ENCODE results near the gene ANAPC4. TPM values are rescaled to one million over a fixed set of nuclear protein-coding genes. Genes with fewer than 3 reads are reported as not detected.

Gene ANAPC4
- total and polyA plus RNA-seq, 2 donors (not counting 3 experiments of a cell fraction or from before 2014, with no cell fraction given) = 7.6 to 32.1 TPM

DNA sequence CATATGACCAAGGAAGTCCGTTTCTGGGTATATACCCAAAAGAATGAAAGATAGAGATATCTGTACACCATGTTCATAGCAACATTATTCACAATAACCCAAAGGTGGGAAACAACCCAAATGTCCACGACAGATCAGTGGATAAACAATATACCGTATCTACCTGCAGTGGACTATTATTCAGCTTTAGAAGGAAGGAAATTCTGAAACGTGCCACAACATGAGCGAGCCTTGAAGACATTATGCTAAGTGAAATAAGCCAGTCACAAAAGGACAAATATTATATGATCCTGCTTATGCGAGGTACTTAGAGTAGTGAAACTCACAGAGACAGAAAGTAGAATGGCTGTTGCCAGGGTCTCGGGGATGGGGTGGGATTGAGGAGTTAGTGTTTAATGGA lies 75.0 kb downstream of the ANAPC4 start:
- ChIA-PET POLR2A (no interaction called here), CTCF (no interaction called here)
- Histone ChIP-seq H4K20me1 (replicated peaks; ENCODE audit: control insufficient read depth, extremely low read depth, insufficient read depth, low read length) (no peaks in the 10 kb centered on the region), H3K9ac (replicated peaks; ENCODE audit: extremely low read depth, insufficient read depth, low read length) (no peak overlapping the region), H3K36me3 (ENCODE audit: control insufficient read depth in 2 of 2, extremely low read depth in 1 of 2, insufficient read depth in 2 of 2, low read length in 2 of 2) (no peaks in the 10 kb centered on the region), H3K9me3 (replicated peaks; ENCODE audit: control insufficient read depth, insufficient read depth, low read length) (no peaks in the 10 kb centered on the region), H3K4me1 (ENCODE audit: control insufficient read depth, extremely low read depth, insufficient read depth, low read length) (peaks cover 14% of the 10 kb centered on the region), H2AFZ (ENCODE audit: low read depth, low read length) (no peak overlapping the region), H3K27me3 (ENCODE audit: control insufficient read depth in 2 of 2, insufficient read depth in 2 of 2, low read length in 2 of 2) (no peaks in the 10 kb centered on the region), H3K9me1 (replicated peaks; ENCODE audit: control insufficient read depth, extremely low read depth, insufficient read depth, low read length) (no peaks in the 10 kb centered on the region), H3K4me2 (ENCODE audit: insufficient read depth, low read length) (no peak overlapping the region), H3K79me2 (ENCODE audit: control insufficient read depth, insufficient read depth, low read length) (no peaks in the 10 kb centered on the region), H3K4me3 (replicated peaks in 1 of 3; ENCODE audit: insufficient read depth in 1 of 3, low read depth in 1 of 3, low read length in 3 of 3) (no peak overlapping the region), H3K27ac (ENCODE audit: insufficient read depth, low read depth, low read length) (no peak overlapping the region)
- FAIRE-seq (no peak), DNase-seq (ENCODE audit: low read depth, low spot score) (no peak)
- intact Hi-C loops (cut with micrococcal nuclease) (no loop called here), dilution Hi-C loops (cut with MboI; ENCODE audit: extremely low pct_ligation_motif_present, low sequenced_read_pairs) (no loop called here)
- TF ChIP-seq MYC (IDR thresholded peaks at IDR 0.05; ENCODE audit: low read depth, low read length) = no peak
- no peak for TF ChIP-seq POLR2AphosphoS5 (IDR thresholded peaks at IDR 0.05; ENCODE audit: insufficient read depth, low read depth, low read length)
- no peak for TF ChIP-seq FOS (IDR thresholded peaks at IDR 0.05; ENCODE audit: borderline replicate concordance, insufficient read depth, low read length)
- no peak for TF ChIP-seq POLR2A (IDR thresholded peaks at IDR 0.05; ENCODE audit: low read depth, low read length)
- TF ChIP-seq, protein P1, sequence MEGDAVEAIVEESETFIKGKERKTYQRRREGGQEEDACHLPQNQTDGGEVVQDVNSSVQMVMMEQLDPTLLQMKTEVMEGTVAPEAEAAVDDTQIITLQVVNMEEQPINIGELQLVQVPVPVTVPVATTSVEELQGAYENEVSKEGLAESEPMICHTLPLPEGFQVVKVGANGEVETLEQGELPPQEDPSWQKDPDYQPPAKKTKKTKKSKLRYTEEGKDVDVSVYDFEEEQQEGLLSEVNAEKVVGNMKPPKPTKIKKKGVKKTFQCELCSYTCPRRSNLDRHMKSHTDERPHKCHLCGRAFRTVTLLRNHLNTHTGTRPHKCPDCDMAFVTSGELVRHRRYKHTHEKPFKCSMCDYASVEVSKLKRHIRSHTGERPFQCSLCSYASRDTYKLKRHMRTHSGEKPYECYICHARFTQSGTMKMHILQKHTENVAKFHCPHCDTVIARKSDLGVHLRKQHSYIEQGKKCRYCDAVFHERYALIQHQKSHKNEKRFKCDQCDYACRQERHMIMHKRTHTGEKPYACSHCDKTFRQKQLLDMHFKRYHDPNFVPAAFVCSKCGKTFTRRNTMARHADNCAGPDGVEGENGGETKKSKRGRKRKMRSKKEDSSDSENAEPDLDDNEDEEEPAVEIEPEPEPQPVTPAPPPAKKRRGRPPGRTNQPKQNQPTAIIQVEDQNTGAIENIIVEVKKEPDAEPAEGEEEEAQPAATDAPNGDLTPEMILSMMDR (IDR thresholded peaks at IDR 0.05; ENCODE audit: extremely low read depth in 1 of 2, insufficient read depth in 1 of 2, low read depth in 1 of 2, low read length in 2 of 2) = no peak
- TF ChIP-seq JUN (IDR thresholded peaks at IDR 0.05; ENCODE audit: borderline replicate concordance, insufficient read depth, insufficient read length, low read depth) = no peak
- TF ChIP-seq EZH2 (IDR thresholded peaks at IDR 0.05; ENCODE audit: borderline replicate concordance, low read depth, low read length, severe bottlenecking) = no peak
- no peak for TF ChIP-seq GATA2 (IDR thresholded peaks at IDR 0.05; ENCODE audit: insufficient read depth, insufficient read length, low read depth, low read length)
- TF ChIP-seq, protein P2, sequence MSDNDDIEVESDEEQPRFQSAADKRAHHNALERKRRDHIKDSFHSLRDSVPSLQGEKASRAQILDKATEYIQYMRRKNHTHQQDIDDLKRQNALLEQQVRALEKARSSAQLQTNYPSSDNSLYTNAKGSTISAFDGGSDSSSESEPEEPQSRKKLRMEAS (IDR thresholded peaks at IDR 0.05; ENCODE audit: insufficient read depth, insufficient read length) = no peak
- no TSS peak for BruUV-seq (replicated peaks)

All from endothelial cell of umbilical vein (primary cell).